Dermis microvascular lymphatic vessel endothelial cell (primary cell): ENCODE measurements around the gene LATS2. TPM values are rescaled to one million over a fixed set of nuclear protein-coding genes. Genes with fewer than 3 reads are reported as not detected.

Experiments
- DNase-seq, 2 donors: peaks; one replicate each; pipeline versions ENCODE4 v3.0.0 to v3.0.0-alpha.2; 2010; ENCODE audit warnings: low read depth in 2 of 2
- total RNA-seq: library from RNA; depleted of rRNA; stranded (reverse); fragments of >200 nt; gene quantifications from 2 replicates; pipeline ENCODE4 v1.2.1, GENCODE V29; 2014

Gene LATS2
- 17.5 and 30.3 TPM in 2 replicates for total RNA-seq

GRCh38 chr13:21061029-21061763, at the start of gene LATS2:
LATS2 (minus strand) TSS chr13:21061586; CDS start chr13:21046026, 15,560 bp downstream.
- peak; percentile 83 to 95 for DNase-seq

DNA sequence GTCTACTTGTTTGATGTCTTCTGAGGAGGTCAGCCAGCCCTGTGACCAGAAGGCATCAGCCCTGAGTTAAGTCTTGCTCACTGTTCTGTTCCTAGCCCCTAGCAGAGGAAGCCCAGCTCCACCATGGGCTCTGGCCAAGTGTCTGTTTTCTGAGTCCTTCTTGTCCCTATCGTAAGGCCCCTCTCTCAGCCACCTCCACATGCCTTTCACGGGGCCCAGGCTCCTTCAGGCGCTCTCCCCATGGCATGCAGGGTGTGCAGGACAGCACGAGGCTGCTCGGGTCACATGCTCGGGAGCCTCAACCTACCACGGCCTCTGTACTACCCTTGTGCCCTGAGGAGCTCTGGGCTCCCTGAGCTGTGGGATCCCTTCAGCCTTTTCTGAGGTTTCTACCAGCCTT, 47.8 kb upstream of the LATS2 start:
- no peak for DNase-seq

GRCh38 chr13:21106089-21106488, 44.7 kb upstream of the LATS2 start:
- no peak for DNase-seq

DNA sequence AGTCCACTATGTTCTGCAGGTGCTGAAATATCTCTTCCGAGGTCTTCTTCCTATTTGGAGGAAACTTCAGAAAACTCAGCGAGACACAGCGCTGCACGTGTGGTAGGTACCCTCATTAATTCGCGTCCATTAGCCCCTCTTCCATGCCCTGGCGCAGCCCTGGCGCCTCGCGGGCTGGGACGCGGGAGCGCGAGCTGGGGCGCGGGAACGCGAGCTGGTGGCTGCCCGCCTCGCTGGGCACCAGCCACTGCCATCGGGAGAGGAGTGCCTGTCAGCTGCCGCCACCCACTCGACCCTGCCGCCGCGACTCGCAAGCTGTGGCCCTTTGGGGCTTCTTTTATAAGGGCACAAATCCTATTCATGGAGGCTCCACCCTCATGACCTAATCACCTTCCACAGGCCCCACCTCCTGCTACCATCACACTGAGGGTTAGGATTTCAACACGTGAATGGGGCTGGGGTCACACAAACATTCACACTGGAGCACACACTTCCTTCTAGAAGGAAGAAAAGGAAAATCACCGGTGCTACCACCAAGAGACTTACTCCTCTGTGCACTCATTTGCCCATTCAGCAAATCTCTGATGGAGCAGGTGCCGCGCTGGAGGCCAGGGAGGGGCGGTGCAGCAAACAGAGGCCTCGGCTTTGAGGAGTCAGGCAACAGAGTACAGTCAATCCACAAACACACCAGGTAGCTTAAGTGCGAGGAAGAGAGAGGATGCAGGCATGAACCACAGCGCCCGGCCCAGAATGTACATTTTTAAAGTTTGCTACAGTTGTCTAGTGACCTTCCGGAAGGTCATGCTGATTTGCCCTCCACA, 43.0 kb upstream of the LATS2 start:
- no peak for DNase-seq

- DNase-seq = no peak
Observed at GRCh38 chr13:21101865-21102576, 40.6 kb upstream of the LATS2 start.

- DNase-seq = no peak
Observed at GRCh38 chr13:21100994-21101757, 39.8 kb upstream of the LATS2 start.

DNA sequence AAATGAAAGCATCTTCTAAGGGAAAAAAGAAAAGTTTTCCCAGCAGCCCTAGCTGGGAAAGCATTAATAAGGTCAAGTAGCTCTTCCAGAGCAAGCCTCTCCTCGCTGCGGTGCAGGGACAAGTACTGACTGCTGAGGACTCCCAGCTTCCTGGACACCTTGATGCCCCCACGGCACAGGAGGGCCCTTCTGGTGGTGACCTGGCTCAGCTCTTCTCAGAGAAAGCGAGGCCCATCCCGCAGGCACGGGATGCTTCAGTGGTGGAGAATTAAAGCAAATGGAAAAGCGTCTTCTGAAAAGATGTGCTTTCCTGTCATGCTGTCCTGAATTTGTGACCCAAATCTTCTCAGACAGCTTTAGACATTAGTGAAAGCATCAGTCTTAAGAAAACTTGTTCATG, 38.8 kb upstream of the LATS2 start:
- no peak for DNase-seq

DNA sequence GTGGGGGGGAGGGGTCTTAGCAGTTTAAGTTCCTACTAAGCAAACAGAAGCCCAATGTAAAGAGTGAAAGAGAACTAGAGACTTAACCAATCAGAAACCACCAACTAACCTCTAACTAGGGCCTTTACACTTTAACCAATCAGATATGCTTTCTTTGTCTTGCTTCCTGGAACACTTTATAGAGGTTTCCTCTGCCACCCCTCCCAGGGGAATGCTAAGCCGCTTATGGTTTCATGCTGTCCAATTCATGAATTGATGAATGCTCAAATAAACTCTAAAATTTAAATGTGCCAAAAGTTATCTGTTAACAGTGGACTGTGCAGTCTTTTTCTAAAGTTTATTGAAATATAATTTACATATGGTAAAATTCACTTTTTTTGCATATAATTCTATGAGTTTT, 33.9 kb upstream of the LATS2 start:
- DNase-seq = no peak

GRCh38 chr13:21089830-21090229, 28.4 kb upstream of the LATS2 start:
- DNase-seq = no peak

- DNase-seq = no peak
Observed at GRCh38 chr13:21088534-21088933, 27.1 kb upstream of the LATS2 start.

DNA sequence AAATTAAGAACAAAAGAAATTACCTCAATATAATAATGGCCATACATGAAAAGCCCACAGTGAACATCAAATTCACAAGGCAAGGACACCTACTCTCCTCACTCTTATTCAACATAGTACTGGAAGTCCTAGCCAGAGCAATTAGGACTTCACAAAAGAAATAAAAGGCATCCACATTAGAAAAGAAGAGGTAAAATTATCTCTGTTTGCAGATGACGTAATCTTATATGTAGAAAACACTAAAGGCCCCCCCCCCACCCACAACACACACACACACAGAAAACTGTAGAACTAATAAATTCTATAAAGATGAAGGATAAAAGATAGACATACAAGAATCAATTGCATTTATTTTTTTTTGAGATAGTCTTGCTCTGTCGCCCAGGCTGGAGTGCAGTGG, 25.5 kb upstream of the LATS2 start:
- no peak for DNase-seq

DNA sequence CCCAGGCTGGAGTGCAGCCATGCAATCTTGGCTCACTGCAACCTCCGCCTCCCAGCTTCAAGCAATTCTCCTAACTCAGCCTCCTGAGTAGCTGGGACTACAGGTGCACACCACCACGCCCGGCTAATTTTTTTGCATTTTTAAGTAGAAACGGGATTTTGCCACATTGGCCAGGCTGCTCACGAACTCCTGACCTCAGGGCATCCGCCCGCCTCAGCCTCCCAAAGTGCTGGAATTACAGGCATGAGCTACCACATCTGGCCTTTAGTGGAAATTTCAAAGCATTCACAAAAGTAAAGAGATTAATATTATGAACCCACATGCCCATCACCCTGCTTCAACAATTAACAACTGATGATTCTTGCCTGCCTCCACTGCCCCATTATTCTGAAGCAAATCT, 20.5 kb upstream of the LATS2 start:
- DNase-seq = no peak

- DNase-seq = no peak
Observed at GRCh38 chr13:21080593-21080891, 19.2 kb upstream of the LATS2 start.

GRCh38 chr13:21079761-21080592, 18.6 kb upstream of the LATS2 start:
- peak; percentile 83 to 91 for DNase-seq

DNA sequence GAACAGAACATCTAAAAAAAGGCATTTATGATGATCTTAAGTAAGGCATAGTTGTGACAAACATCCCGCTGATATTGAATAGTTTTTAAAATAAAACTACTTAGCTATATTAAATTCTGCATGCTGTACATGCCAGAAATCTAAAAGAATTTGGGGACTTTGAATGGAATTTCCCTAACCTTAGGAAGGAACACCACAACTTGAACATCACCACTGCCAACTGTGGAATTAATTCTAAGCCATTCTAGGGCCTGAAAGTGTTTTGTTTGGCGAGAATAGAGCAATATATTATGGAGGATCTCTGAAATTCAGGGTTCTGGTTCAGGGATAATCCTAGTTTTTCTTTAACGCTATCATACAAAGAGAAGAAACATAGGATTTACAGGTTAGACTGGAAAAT, 17.8 kb upstream of the LATS2 start:
- peak in 1 of 2 donors; percentile 39 for DNase-seq

GRCh38 chr13:21078501-21078900, 17.1 kb upstream of the LATS2 start:
- DNase-seq = peak in 1 of 2 donors; percentile 17

- DNase-seq = no peak
Observed at GRCh38 chr13:21077788-21078353, 16.5 kb upstream of the LATS2 start.

- DNase-seq = no peak
Observed at GRCh38 chr13:21077076-21077787, 15.8 kb upstream of the LATS2 start.

DNA sequence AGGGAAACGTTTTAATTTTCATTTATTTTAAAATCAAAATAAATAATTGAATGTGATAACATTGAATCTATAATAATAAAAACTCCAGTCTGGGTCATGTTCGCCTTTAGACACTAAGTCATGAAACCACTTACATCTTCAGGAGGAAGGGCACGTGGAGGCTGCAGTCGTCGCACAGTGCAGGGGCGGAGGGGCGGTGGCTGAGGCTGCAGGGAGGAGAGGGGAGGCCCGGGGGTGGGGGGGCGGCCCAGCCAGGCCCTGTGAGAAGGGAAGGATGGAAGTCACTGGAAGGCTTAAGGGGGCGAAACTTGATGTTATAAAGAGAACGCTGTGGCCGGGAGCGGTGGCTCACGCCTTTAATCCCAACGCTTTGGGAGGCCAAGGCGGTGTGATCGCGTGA, 14.9 kb upstream of the LATS2 start:
- DNase-seq = no peak
